HG03045 (cell line): ENCODE results near the gene CAMK2N2.

Source experiments
- ATAC-seq: cut with Tn5 transposase; IDR thresholded peaks from one replicate; pipeline ENCODE4 v1.9.1; 2021; ENCODE audit warnings: mild to moderate bottlenecking, moderate library complexity; ENCODE audit not compliant: unreplicated experiment

Gene CAMK2N2

DNA sequence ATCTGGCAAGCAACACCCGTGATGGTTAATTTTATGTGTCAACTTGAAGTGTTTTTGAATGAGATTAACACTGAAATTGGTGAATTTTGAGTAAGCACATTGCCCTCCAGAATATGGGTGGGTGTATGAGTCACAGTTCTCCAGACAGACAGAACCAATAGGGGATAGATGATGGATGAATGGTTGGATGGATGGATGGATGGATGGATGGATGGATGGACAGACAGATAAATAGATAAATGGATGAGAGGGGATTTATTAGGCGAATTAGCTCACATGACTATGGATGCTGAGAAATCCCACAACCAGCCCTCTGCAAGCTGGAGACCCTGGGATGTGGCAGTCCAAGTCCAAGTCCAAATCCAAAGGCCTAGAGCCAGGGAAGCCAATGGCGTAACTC is 37.4 kb downstream of the CAMK2N2 start:
- ATAC-seq = no peak

- ATAC-seq = no peak
These were observed 38.8 kb downstream of the CAMK2N2 start for GRCh38 chr3:184222521-184222920.

- ATAC-seq = no peak
These were observed 42.5 kb downstream of the CAMK2N2 start for GRCh38 chr3:184218814-184219213.

GRCh38 chr3:184211718-184212117 is 49.6 kb downstream of the CAMK2N2 start:
- no peak for ATAC-seq

DNA sequence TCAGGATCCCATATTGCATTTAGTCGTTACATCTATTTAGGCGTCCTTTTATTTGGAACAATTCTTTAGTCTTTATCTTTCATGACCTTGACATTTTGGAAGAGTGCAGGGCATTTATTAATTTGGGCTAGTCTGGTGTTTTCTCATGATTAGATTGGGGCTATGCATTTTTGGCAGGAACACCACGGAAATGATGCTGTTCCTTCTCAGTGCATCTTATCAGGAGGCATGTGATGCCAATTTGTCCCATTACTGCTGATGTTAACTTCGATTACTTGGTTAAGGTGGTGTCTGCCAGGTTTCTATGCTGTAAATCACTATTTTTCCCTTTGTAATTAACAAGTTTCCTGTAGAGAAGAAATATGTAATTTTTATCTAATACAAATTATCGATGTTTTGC is 50.1 kb downstream of the CAMK2N2 start:
- no peak for ATAC-seq
